Ovary (tissue), 9 donors: ENCODE data around the gene CD9. TPM values are rescaled to one million over a fixed set of nuclear protein-coding genes. Genes with fewer than 3 reads are reported as not detected.
"Not testable (repeated sequence)": the region's sequence is repeated elsewhere in the genome, so short reads cannot be mapped to it uniquely, and the experiment has no call there.

Experiments
- DNase-seq, 5 donors: peaks; one replicate each; pipeline ENCODE4 v3.0.0-alpha.2; 2019 to 2020
- H3K27ac ChIP-seq, 2 donors: fragments of 200-600 bp; one replicate each; pipeline versions ENCODE4 v1.5.1 to v1.8.0; 2019 to 2022
- H3K27me3 ChIP-seq: fragments of 200-600 bp; one replicate; pipeline ENCODE4 v1.8.0; 2022
- H3K36me3 ChIP-seq: fragments of 200-600 bp; sonication (generic); one replicate; pipeline ENCODE4 v1.5.1; 2019
- H3K4me1 ChIP-seq: one replicate; pipeline ENCODE4 v1.8.1; 2013; ENCODE audit warnings: mild to moderate bottlenecking, moderate library complexity; ENCODE audit not compliant: insufficient read depth
- H3K4me3 ChIP-seq: fragments of 200-600 bp; sonication (generic); one replicate; pipeline ENCODE4 v1.5.1; 2017
- H3K9me3 ChIP-seq, 2 donors: fragments of 200-600 bp in 1 of 2; sonication (generic) in 1 of 2; one replicate each; pipeline versions ENCODE4 v1.5.1 to v1.8.1; 2013 to 2019; ENCODE audit warnings: mild to moderate bottlenecking in 1 of 2, moderate library complexity in 1 of 2
- EP300 ChIP-seq: sonication (generic); formaldehyde crosslinking; IDR thresholded peaks from one replicate; pipeline ENCODE4 v1.6.1; 2017; ENCODE audit warnings: antibody characterized with exemption
- POLR2A ChIP-seq: fragments of 450-650 bp; IDR thresholded peaks from one replicate; pipeline ENCODE4 v1.6.1; 2017; ENCODE audit warnings: antibody characterized with exemption, mild to moderate bottlenecking, moderate library complexity
- WGBS, 3 donors: extraction: QIAGEN DNeasy Blood & Tissue Kit in 1 of 3; methylation state at CpG; one replicate each; pipeline versions ENCODE4 v1.1.5 to v1.1.7; 2013 to 2017; 5-methylcytosine and 5-hydroxymethylcytosine counted together
- intact Hi-C, 4 donors: fragments of 100-400 bp; cut with DNase I; formaldehyde crosslinking; loops; one replicate each; pipeline versions ENCODE4 v1.11.0 to v1.15.1; 2022 to 2023
- polyA plus RNA-seq, 2 donors: library from polyadenylated mRNA; stranded (reverse); fragments of 200-250 nt in 1 of 2; fragments of 350-450 nt in 1 of 2; fragmentation: Illumina TruSeq in 1 of 2; extraction: RNeasy Lipid Tissue Mini Kit (QIAGEN cat#74804) in 1 of 2; gene quantifications; one replicate each; pipeline ENCODE4 v1.2.3, GENCODE V29; 2013 to 2014
- total RNA-seq, 7 donors: library from RNA; depleted of rRNA in 2 of 7; stranded (reverse); fragments of >200 nt in 2 of 7; fragmentation: NEBNext Ultra II Directional in 3 of 7; extraction: Animal tissue kit (Norgen Biotek cat#: 25700) in 3 of 7; gene quantifications; one replicate each; pipeline versions ENCODE4 v1.1.0 to v1.2.4, GENCODE V29; 2016 to 2023
- TF ChIP-seq, protein P1 (sequence below), 3 donors: fragments of 450-650 bp in 2 of 3; fragments of 200-600 bp in 1 of 3; IDR thresholded peaks; one replicate each; pipeline versions ENCODE4 v1.5.1 to v1.8.0; 2016 to 2022; ENCODE audit warnings: antibody characterized with exemption in 3 of 3, mild to moderate bottlenecking in 1 of 3
- donor health status: DM: no; HTN: no; CAD: no; lungs with moderate emphysema.
- donor health status: DM: no; HTN: no; CAD: no.
- donor health status: Bipolar disorder and iron deficiency.
- donor health status: DM: yes; HTN: yes; CAD: no.
- donor health status: DM: no; HTN: no; CAD: no.
- donor health status: DM: yes; HTN: yes; CAD: no.

The CD9 gene
- total and polyA plus RNA-seq, 9 donors, result 23.9 to 372 (median 60.7) TPM

DNA sequence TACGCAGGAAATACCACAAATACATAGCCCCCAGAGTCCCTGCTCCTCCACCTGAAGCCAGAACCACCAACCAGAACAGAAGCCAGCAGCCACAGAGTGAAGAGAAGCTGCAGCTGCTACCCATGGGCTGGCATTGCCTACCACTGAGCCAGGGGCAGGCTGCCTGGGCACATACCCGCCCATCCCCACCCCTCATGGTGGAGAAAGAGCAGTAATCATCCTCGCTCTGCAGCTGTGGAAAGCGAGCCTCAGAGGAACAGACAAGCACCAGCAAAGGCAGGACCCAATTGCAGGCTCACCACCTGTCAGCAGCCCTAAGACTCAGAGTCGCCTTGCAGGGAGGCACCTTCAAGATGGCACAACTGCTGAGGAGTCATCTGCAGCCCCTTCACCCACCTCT lies 11.2 kb upstream of the CD9 start:
- intact Hi-C loops, result no loop called here
- no peaks in the 10 kb centered on the region for H3K36me3 ChIP-seq
- TF ChIP-seq, protein P1, sequence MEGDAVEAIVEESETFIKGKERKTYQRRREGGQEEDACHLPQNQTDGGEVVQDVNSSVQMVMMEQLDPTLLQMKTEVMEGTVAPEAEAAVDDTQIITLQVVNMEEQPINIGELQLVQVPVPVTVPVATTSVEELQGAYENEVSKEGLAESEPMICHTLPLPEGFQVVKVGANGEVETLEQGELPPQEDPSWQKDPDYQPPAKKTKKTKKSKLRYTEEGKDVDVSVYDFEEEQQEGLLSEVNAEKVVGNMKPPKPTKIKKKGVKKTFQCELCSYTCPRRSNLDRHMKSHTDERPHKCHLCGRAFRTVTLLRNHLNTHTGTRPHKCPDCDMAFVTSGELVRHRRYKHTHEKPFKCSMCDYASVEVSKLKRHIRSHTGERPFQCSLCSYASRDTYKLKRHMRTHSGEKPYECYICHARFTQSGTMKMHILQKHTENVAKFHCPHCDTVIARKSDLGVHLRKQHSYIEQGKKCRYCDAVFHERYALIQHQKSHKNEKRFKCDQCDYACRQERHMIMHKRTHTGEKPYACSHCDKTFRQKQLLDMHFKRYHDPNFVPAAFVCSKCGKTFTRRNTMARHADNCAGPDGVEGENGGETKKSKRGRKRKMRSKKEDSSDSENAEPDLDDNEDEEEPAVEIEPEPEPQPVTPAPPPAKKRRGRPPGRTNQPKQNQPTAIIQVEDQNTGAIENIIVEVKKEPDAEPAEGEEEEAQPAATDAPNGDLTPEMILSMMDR (IDR thresholded peaks at IDR 0.05), result no peak
- TF ChIP-seq POLR2A (no peak), EP300 (no peak)
- no peak for DNase-seq
- no peaks in the 10 kb centered on the region for H3K9me3 ChIP-seq
- no peak overlapping the region for H3K4me3 ChIP-seq
- 84 to 86% (median 85%) methylated on average over 5 of the region's 5 CpGs for WGBS, 3 donors
- H3K27me3 ChIP-seq, result no peaks in the 10 kb centered on the region
- H3K27ac ChIP-seq, result no peak overlapping the region
- H3K4me1 ChIP-seq, result no peaks in the 10 kb centered on the region

GRCh38 chr12:6189952-6190598 lies 10.1 kb upstream of the CD9 start:
- WGBS, 3 donors, result 70 to 82% (median 78%) methylated on average over 20 of the region's 20 CpGs
- H3K36me3 ChIP-seq, H3K27me3 ChIP-seq, DNase-seq, H3K4me1 ChIP-seq, H3K27ac ChIP-seq, H3K4me3 ChIP-seq, H3K9me3 ChIP-seq: not testable (repeated sequence)
- intact Hi-C loops, result loop anchor here in 1 of 4 donors (10.0 kb wide), 1 partner anchor 125 kb away; no protein-coding TSS in a partner anchor

GRCh38 chr12:6190767-6191530 lies 9.3 kb upstream of the CD9 start:
- intact Hi-C loops, result loop anchor here in 1 of 4 donors (10.0 kb wide), 1 partner anchor 126 kb away; no protein-coding TSS in a partner anchor
- WGBS, 3 donors, result 92 to 95% (median 94%) methylated on average over 49 of the region's 49 CpGs

DNA sequence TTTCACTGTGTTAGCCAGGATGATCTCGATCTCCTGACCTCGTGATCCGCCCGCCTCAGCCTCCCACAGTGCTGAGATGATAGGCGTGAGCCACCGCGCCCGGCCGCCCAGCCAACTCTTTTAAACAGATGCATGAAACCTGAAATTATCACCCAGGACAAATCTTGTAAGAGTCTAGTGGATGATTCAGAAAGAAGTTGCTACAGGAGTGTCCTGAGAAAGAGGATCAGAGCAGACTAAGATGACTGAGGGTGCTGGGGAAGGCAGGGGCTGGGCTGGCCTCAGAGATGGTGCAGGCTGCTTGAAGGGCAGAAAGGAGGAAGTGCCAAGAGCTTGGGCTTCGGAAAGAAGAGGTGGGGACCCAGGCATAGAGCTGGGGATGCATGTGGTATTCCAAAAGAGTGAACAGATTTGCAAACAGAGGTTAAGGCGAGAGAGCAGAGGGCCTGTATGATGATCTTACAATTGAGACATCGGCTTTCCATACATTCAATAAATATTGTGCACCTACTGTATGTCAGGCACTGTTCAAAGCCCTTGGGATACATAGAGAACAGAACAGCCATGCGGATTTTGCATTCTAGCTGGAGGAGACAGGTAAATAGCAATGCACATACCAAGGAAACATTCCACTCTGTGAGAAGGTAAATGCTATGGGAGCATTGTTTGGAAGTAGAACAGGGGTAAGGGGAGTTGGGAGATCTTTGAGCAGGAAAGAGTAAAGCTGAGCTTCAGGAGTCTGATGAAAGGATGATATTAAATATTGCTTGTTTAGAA lies 7.4 kb upstream of the CD9 start:
- intact Hi-C loops, result loop anchor here in 1 of 4 donors (10.0 kb wide), 1 partner anchor 128 kb away; no protein-coding TSS in a partner anchor
- DNase-seq, result no peak
- Histone ChIP-seq H3K27ac (no peak overlapping the region), H3K9me3 (no peaks in the 10 kb centered on the region), H3K4me3 (no peak overlapping the region), H3K27me3 (no peaks in the 10 kb centered on the region), H3K4me1 (no peaks in the 10 kb centered on the region), H3K36me3 (no peaks in the 10 kb centered on the region)
- 88 to 90% (median 89%) methylated on average over 13 of the region's 13 CpGs for WGBS, 3 donors
- TF ChIP-seq EP300, result no peak
- TF ChIP-seq POLR2A, result no peak
- TF ChIP-seq, protein P1 (IDR thresholded peaks at IDR 0.05), result no peak

More at GRCh38 chr12:6190767-6191530, 9.3 kb upstream of the CD9 start:
- not testable (repeated sequence) for H3K4me1 ChIP-seq, H3K27ac ChIP-seq, H3K36me3 ChIP-seq, H3K27me3 ChIP-seq, DNase-seq, H3K9me3 ChIP-seq, H3K4me3 ChIP-seq
